Measurements from ENCODE around the gene AGBL5. TPM values are rescaled to one million over a fixed set of nuclear protein-coding genes. Genes with fewer than 3 reads are reported as not detected.

Gene AGBL5
- total RNA-seq, 1 experiment from 2014 or later, result 55.4 TPM

DNA sequence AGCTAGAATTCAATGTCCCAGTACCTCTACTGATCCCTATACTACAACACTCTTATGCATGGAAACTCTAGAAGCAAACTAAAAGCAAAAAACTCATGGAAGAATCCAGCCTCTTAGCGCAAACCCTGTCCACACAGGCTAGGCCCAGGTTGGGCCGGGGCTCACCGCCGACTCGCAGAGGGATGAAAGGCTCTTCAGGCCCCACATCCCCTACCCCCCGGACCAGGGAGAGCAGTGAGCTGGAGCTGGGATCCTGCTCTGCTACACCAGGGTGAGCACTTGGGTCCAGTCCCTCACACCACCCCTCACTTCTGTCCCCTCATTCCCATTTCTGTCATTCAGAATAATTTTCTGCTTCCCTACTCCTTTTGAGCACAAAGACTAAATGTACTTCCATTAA is 18.0 kb downstream of the AGBL5 start:
- Histone ChIP-seq H3K9ac (ENCODE audit: extremely low read depth, insufficient read length, low read length) (no peak overlapping the region), H2AFZ (ENCODE audit: low read length) (no peak overlapping the region), H2AK5ac (ENCODE audit: insufficient read length, low read length) (no peak overlapping the region), H3K23me2 (ENCODE audit: insufficient read length, low read depth, low read length, poor library complexity, severe bottlenecking) (peaks cover 12% of the 10 kb centered on the region), H3K27me3 (ENCODE audit: insufficient read depth, low read length) (no peaks in the 10 kb centered on the region), H3K56ac (ENCODE audit: insufficient read length, low read depth, low read length) (no peak overlapping the region), H4K5ac (ENCODE audit: insufficient read length, low read depth, low read length) (no peak overlapping the region), H3K27ac (ENCODE audit: insufficient read length, low read depth, low read length) (no peak overlapping the region), H3K18ac (ENCODE audit: insufficient read length, low read depth, low read length) (no peak overlapping the region), H2BK120ac (ENCODE audit: low read depth, low read length, poor library complexity, severe bottlenecking) (no peak overlapping the region), H2BK5ac (ENCODE audit: insufficient read length, low read length) (no peak overlapping the region), H4K8ac (replicated peaks; ENCODE audit: insufficient read length, low read depth, low read length) (no peak overlapping the region), H3K4me1 (ENCODE audit: insufficient read depth, low read length) (no peaks in the 10 kb centered on the region), H3K79me2 (ENCODE audit: insufficient read depth, low read length) (peaks cover 5% of the 10 kb centered on the region; the same call in 1 of the 2 replicates), H4K20me1 (ENCODE audit: control insufficient read depth, insufficient read depth, insufficient read length) (no peaks in the 10 kb centered on the region), H4K91ac (ENCODE audit: insufficient read length, low read depth, low read length) (no peak overlapping the region), H2BK20ac (ENCODE audit: low read depth, low read length, poor library complexity, severe bottlenecking) (no peak overlapping the region), H2BK15ac (ENCODE audit: low read depth, low read length) (no peak overlapping the region), H3K79me1 (ENCODE audit: insufficient read depth, low read depth, low read length, poor library complexity, severe bottlenecking) (peaks cover 2% of the 10 kb centered on the region), H3K4ac (ENCODE audit: low read depth, low read length) (no peak overlapping the region), H3K9me3 (ENCODE audit: control insufficient read depth, low read depth, low read length) (no peaks in the 10 kb centered on the region), H3K14ac (ENCODE audit: insufficient read depth, low read length) (no peak overlapping the region), H3T11ph (ENCODE audit: low read length) (no peak overlapping the region), H2BK12ac (ENCODE audit: insufficient read length, low read depth, low read length) (no peak overlapping the region), H3K4me2 (ENCODE audit: insufficient read depth, insufficient read length, low read length) (no peak overlapping the region), H3K23ac (ENCODE audit: insufficient read length, low read depth, low read length) (no peak overlapping the region)
- no peak for DNase-seq
- Mint-ChIP-seq H3K36me3 (ENCODE audit: insufficient read depth in 1 of 3, low read depth in 3 of 3) (peaks cover 19 to 55% (median 54%) of the 10 kb centered on the region in 3 experiments; a peak in 6 of 7 replicates), H3K27me3 (ENCODE audit: low read depth) (peaks cover 4% of the 10 kb centered on the region; the same call in 1 of the 2 replicates), H3K9me3 (no peaks in the 10 kb centered on the region; a peak in 1 of 5 replicates), H3K4me3 (peak overlapping the region; percentile 94 to 97; a peak in 4 of 5 replicates), H3K4me1 (peaks cover 14 to 17% of the 10 kb centered on the region in 2 experiments), H3K27ac (no peak overlapping the region; a peak in 1 of 7 replicates)
- no CpG with 5 or more reads among the region's 6 CpGs for WGBS (ENCODE audit: extremely low coverage, insufficient read length, low lambda C conversion rate)
- TF ChIP-seq, protein P1, sequence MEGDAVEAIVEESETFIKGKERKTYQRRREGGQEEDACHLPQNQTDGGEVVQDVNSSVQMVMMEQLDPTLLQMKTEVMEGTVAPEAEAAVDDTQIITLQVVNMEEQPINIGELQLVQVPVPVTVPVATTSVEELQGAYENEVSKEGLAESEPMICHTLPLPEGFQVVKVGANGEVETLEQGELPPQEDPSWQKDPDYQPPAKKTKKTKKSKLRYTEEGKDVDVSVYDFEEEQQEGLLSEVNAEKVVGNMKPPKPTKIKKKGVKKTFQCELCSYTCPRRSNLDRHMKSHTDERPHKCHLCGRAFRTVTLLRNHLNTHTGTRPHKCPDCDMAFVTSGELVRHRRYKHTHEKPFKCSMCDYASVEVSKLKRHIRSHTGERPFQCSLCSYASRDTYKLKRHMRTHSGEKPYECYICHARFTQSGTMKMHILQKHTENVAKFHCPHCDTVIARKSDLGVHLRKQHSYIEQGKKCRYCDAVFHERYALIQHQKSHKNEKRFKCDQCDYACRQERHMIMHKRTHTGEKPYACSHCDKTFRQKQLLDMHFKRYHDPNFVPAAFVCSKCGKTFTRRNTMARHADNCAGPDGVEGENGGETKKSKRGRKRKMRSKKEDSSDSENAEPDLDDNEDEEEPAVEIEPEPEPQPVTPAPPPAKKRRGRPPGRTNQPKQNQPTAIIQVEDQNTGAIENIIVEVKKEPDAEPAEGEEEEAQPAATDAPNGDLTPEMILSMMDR (conservative IDR thresholded peaks at IDR 0.05), result no peak
